Astrocyte of the cerebellum (primary cell): Measurements from ENCODE around the gene CPT1A.
"Not testable (repeated sequence)": the region's sequence is repeated elsewhere in the genome, so short reads cannot be mapped to it uniquely, and the experiment has no call there.

Experiments used
- DNase-seq: peaks from one replicate; pipeline ENCODE4 v3.0.0-alpha.2; 2011; ENCODE audit warnings: low read depth
- H3K4me3 ChIP-seq: 2 replicates; pipeline ENCODE4 v1.5.1; 2011; ENCODE audit warnings: mild to moderate bottlenecking, low read depth, low read length, moderate library complexity
- in situ Hi-C: cut with HindIII; loops from 2 replicates; pipeline ENCODE4 v1.10.0; 2017; ENCODE audit warnings: low sequenced_read_pairs
- TF ChIP-seq, protein P1 (sequence below): IDR thresholded peaks from 2 replicates; pipeline ENCODE4 v1.5.1; 2012; ENCODE audit warnings: low read length, low read depth, moderate library complexity, mild to moderate bottlenecking; ENCODE audit errors: missing control alignments

The CPT1A gene

GRCh38 chr11:68841718-68842426 is at the start of gene CPT1A:
Gene CPT1A (minus strand): TSS chr11:68841916. CDS start chr11:68815474, 26,442 bp downstream.
- TF ChIP-seq, protein P1, sequence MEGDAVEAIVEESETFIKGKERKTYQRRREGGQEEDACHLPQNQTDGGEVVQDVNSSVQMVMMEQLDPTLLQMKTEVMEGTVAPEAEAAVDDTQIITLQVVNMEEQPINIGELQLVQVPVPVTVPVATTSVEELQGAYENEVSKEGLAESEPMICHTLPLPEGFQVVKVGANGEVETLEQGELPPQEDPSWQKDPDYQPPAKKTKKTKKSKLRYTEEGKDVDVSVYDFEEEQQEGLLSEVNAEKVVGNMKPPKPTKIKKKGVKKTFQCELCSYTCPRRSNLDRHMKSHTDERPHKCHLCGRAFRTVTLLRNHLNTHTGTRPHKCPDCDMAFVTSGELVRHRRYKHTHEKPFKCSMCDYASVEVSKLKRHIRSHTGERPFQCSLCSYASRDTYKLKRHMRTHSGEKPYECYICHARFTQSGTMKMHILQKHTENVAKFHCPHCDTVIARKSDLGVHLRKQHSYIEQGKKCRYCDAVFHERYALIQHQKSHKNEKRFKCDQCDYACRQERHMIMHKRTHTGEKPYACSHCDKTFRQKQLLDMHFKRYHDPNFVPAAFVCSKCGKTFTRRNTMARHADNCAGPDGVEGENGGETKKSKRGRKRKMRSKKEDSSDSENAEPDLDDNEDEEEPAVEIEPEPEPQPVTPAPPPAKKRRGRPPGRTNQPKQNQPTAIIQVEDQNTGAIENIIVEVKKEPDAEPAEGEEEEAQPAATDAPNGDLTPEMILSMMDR = no peak
- DNase-seq = no peak
- in situ Hi-C loops = no loop called here
- peak within 1 kb of the TSS; percentile 74 for H3K4me3 ChIP-seq

DNA sequence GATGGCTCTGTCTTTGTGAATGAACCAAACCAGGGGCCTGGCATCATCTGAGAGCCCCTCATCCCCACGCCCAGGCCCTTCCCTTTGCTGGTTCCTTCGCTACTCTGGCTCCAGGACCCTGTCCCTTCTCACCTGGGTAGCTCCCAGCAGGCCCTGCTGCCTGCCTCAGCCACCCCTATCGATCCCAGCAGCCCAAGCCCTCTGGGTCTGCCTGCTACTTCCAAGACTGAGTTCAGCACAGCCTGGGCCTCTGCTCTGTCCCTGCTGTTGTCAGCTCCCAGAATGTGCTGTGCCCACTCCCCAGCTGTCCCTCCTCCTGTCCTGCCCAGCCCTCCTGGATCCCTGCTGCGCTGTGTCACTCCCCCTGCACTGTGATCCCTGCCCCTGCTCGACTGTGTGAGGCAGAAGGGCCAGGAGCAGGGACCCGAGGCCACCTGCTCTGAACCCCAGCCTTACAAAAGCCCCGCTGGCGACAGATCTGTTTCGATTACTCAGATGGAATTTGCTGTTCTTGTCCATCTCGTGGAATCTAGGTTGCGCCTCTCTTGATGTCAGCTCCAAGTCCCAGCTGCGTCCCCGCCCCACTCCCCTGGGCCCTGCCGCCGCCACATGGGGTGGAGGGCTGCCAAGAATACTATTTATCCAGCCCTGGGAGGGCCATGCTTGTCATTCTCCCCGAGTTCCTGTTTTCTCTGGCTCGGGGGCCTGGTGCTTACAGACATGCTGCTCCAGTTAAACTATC is 48.9 kb upstream of the CPT1A start:
- TF ChIP-seq, protein P1 = no peak
- no peak overlapping the region for H3K4me3 ChIP-seq
- DNase-seq = peak; percentile 74
- in situ Hi-C loops = no loop called here

DNA sequence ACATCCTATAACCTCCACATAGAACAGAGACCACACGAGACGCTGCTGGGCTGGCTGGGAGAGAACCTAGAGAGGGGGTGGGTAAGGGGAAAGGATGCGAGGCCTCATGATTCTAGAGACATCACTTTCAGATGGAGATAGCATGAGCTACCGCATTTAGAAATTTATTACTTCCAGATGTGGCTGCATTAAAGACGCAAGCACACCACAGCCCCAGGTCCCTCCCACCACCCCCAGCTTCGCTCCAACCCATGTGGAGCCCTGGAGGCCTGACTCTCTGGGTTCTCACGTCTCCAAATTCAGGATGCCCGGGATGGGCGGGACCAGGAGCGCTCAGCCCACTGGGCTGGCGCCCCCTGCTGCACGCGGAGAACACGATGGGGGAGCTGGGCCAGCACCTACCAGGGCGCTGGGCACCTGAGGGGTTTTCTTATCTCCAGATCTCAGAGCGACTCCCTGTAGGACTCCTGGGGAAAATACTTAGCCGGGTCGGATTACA is 48.3 kb upstream of the CPT1A start:
- H3K4me3 ChIP-seq = no peak overlapping the region
- in situ Hi-C loops = no loop called here
- peak; percentile 26 for DNase-seq
- TF ChIP-seq, protein P1 = peak; percentile 66

- H3K4me3 ChIP-seq, in situ Hi-C loops, DNase-seq: not testable (repeated sequence)
Measured at GRCh38 chr11:68884827-68885226, 43.1 kb upstream of the CPT1A start.

DNA sequence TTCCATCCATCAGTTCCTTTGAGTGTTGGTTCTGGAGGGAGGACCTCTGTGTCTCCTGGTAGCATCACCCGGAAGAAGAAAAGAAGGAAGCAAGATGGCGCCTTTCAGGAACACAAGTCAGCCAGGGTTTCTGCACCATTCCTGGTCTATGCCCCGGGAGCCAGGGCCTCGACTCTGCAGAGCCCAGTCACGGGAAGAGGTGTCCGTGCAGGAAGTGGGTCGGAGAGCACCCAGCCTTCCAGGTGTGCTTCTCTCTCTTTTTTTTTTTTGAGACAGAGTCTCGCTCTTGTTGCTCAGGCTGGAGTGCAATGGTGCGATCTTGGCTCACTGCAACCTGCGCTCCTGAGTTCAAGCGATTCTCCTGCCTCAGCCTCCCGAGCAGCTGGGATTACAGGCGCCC is 40.7 kb upstream of the CPT1A start:
- DNase-seq = no peak
- in situ Hi-C loops = no loop called here
- TF ChIP-seq, protein P1 = no peak

GRCh38 chr11:68881320-68881719 is 39.6 kb upstream of the CPT1A start:
- in situ Hi-C loops = no loop called here
- H3K4me3 ChIP-seq = no peak overlapping the region
- TF ChIP-seq, protein P1 = no peak
- DNase-seq = no peak

More for the DNA sequence above, 40.7 kb upstream of the CPT1A start:
- H3K4me3 ChIP-seq = no peak overlapping the region

- TF ChIP-seq, protein P1 = no peak
- H3K4me3 ChIP-seq = no peak overlapping the region
- DNase-seq = no peak
- in situ Hi-C loops = no loop called here
Measured at GRCh38 chr11:68880851-68881250, 39.1 kb upstream of the CPT1A start.
